ENCODE measurements around the gene PXYLP1. TPM values are rescaled to one million over a fixed set of nuclear protein-coding genes. Genes with fewer than 3 reads are reported as not detected.
A peak's percentile ranks its signal among the peaks of the same experiment; 100 is the strongest.

The PXYLP1 gene
- polyA plus RNA-seq, 5 donors = 26.8 to 34.9 (median 29.9) TPM

DNA sequence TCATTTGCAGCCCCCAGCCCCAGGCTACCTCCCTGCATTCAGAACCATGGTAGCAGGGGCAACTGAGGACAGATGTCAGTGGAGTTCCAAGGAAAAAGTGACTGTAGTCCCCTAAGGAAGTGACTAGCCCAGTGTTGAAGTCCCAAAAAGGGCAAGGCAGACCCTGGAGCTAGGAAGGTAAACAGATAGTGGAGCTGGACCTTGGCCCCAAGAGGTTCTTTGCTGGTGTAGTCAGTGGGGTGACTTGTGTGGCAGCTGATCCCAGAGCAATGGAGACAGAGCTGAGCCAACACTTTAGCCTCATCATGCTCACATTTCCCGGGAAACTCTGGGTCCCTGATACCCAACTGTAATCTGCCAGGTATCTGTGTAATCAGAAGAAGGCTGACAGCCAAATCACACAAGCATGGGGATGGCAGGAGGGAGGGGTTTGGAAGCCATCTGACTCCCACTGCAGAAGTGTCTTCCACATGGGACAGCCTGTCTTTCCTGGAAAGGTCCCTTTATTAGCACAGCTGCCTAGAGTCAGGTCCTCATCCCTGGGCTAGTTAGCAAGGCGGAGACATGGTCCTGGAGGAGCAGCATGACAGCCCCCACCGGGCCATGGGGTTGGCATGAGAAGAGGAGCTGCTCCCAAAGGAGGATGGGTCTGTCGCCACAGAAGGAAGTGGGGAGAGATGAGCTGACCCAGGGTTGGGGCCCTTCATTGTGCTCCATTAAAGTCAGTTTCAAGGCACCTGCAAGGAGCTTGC is 39.8 kb downstream of the PXYLP1 start:
- no peak for DNase-seq

DNA sequence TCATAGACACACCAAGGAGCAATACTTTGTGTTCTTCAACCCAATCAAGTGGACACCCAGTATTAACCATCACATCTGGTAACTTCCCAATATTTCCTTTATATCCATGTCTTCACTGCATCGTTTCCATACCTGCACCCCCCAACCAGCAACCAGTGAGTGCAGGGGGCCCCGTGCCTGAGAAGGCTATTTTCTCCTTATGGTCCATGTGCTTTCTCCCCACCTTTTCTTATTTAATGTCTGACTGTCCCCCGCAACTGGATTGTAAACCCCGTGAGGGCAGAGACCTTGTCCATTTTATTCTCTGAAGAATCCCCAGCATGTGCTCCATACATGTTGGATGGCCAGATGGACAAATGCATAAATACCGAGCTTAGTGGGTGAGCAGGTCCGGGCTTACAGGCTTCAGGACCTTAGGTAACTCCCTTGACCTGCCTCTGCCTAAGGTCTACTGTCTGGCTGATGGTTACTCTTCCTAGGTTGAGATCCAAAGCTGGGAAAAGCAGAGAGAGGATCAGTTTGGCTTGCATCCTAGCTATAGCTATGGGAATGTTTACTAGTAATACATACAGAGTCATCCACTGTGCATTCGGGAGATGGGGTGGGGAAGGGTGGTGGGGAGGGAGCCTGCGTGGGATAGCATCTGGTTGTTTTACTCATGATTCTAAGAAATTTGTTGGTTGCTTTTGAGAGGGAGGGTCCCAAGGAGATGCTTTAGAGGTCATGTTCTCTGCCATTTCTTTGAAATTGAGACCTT is 41.5 kb downstream of the PXYLP1 start:
- no peak for DNase-seq

DNA sequence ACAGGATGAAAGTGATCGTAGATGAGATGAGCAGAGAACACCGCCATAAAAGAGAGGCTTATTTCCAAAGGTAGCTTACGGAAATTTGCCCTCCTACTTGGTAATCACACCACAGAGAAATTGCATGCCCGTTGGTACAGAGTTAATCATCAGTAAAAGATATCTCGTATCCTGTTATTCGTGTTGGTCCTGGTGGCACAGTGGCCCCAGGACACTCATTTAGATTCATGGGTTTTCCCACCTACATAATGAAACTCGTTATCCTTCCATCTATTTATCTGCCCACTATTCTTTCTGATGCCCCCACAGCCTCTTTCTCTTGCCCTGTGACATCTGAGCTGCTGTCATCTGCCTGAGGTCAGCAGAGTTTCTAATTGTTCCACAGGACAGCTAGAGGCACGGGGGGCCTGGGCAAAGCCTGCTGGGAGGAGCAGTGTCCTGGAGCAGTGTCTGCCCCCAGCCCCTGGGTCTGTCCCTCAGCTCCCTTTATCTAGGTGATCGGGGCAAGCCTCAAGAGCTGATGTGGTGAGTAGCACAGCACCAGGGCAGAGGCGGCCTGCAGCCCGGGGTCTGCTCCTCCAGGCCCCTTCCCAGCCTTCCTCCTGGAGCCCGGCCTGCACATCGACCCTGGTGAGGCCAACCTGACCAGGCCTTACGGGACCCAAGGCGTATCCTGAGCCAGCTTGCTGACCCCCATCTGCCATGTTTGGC is 42.2 kb downstream of the PXYLP1 start:
- no peak for DNase-seq

DNA sequence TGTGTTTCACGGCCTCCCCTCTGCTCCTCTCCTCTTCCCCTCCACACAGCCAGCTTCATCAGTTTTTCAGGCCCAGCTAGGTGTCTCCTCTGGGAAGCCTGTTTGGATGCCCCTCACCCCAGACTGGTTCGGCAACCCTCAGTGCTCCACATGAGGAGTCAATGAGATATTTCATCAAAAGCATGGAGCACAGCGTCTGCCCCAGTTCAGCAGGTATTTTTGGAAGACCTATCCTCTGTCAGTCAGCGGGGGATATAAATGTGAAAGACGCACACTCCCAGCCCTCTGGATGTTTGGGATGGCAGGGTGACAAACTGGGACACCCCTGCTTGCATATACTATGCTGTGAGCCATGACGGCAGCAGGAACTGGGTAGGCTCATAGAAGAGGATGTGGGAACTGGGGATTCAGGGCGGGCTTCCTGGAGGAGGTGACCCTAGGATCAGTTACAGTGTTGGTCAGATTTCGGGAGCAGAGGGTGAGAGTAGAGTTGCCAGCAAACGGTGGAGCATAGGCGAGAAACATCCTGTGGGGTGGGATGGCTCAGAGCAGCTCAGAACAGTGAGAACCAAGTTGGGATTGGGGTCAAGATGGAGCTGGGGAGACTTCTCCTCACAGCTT is 42.9 kb downstream of the PXYLP1 start:
- no peak for DNase-seq

DNA sequence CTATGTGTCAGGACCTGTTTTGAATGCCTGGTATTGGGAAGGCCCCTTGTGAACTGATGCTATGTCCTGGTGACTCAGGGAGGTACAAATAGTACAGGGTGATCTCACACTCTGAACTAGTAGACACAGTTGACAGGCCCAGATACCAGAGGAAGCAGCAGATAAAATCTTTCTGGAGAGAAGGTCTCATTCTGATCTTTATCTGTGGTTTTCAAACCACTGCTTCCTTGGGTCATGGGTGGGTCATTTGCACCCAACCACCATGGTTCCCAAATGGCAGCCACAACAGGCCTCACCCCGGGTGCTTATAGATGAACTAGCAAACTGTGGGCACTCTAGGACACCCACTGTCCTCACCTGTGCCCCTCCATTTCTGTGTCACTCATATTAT is 43.4 kb downstream of the PXYLP1 start:
- DNase-seq = no peak

DNA sequence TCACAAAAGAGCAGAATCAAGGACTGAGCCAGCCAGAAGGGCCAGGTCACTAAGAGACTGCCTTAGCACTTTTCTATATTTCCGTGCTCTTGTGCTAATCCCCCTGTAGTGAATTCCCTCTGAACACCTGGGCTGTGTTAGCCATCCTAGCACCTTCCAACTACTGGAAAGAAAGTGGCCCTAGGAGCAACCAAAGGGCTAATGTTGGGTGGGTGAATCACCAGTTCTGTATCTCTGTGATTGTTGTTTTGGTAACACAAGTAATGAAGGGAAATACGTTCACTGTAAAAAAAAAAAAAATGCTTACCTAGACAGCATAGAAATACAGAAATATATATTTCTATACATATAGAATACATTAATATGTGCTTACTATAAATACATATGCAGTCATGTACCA is 43.9 kb downstream of the PXYLP1 start:
- DNase-seq = no peak

DNA sequence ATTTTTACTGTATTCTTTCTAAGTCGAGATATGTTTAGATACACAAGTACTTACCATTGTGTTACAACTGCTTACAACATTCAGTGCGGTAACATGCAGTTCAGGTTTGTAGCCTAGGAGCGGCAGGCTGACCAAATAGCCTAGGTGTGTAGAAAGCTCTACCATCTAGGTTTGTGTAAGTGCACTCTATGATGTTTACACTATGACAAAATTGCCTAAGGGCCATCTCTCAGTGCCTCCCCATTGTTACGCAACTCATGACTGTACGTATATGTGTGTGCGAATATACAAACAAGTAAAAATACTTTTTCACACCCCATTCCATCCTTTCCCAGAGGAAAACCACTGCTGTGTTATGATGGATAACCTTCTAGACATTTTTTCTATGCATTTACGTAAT is 44.3 kb downstream of the PXYLP1 start:
- DNase-seq = peak in 1 of 2 donors; percentile 3

DNA sequence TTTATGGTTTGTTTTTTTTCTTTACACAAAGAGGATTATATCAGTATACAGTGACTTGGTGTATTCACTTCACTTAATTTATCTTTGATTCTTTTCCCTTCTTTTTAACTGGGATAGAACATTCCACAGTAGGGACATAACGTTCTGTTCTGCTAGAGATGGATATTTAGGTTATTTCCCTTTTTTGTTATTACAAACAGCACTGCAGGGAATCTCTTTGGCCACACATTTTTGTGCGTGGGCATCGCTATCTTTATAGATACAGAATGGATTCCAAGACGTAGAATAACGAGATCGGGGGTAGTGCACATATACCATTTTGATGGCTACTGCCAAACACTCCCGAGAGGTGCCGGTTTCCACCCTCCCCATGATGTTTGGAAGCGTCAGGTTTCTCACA is 44.8 kb downstream of the PXYLP1 start:
- no peak for DNase-seq

DNA sequence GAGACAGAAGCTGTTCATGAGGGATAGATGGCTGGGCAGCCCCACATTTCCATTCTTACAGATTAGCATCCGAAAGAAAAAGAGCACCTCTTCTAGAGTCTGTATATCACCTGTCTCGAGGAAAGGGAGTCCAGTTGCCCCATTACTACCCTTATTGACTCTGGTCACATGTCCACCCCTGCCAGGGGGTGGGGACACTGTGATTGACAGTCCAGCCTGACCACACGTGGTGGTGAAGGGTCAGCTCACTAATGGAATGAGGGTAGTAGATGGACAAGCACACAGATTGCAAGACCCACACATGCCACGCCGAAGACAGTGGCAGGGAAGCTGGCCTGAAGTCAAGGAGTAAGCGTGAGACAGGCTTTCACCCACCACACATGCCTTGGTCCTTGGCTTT is 45.8 kb downstream of the PXYLP1 start:
- DNase-seq = no peak

DNA sequence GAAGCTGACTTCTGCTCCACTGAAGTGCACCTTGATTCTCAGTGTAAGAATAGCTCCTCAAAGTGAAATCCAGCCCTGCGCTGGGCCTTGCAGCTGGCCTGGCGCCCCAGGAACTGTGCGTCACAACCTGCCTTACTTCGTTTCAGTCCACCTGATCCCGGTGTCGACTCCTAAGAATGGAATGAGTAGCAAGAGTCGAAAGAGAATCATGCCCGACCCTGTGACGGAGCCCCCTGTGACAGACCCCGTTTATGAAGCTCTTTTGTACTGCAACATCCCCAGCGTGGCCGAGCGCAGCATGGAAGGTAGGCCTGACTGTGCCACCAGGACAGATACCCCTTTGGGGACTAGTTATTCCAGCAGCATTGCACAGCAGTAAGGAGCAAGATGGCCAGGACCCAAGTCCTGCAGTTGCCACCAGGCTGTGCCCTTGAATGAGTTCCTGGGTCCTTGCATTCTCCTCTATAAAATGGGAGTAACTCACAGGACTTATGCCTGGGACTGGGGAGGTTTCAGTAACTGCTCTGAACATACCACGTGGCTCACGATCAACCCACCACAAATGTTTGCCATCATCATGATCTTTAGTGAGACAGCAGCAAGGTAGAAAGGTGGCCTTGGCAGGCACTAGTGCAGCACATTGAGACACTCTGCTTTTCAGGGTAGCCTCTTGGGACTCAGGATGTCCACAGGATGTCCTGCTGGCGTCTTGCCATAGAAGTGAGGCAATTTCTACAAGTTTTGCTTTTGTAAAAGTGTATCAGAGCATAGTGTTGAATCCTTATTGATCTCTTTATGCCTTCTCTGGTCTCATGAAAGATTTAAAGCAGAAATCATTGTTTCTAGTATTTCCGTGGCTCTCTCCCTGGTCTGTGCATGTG is 46.8 kb downstream of the PXYLP1 start:
- no peak for DNase-seq

DNA sequence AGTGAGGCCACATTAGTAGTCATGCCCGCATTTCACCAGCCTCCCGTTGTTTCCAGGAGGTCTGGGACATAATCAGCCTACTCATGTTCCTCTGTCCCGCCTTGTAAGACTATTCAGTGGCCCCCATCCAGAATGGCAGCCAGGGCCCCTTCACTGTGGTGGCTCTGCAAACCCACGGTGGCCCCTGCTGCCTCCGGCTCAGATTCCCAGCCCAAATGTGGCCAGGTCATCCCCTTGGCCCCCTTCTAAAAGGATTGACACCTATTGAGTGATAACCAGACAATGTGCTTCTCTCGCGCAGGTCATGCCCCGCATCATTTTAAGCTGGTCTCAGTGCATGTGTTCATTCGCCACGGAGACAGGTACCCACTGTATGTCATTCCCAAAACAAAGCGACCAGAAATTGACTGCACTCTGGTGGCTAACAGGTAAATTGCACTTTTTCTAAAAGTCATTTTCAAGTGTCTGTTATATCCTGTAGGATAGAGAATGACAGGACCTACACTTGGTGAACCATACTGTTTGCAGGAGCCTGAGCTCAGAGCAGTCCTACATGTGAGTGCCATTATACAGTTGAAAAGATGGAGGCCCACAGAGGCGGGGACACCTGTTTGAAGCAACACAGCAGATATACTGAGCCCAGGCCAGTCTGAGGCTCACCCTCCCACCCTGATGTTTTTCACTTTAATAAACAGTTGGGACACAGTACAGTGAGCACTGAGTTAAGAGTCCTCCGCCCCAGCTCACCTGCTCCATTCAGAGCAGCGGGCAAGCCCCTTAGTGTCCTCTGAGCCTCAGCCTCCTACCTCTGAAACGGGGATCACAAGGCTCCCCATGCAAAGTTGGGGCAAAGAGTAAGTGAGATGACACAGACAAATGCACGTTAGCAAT is 47.7 kb downstream of the PXYLP1 start:
- no peak for DNase-seq

DNA sequence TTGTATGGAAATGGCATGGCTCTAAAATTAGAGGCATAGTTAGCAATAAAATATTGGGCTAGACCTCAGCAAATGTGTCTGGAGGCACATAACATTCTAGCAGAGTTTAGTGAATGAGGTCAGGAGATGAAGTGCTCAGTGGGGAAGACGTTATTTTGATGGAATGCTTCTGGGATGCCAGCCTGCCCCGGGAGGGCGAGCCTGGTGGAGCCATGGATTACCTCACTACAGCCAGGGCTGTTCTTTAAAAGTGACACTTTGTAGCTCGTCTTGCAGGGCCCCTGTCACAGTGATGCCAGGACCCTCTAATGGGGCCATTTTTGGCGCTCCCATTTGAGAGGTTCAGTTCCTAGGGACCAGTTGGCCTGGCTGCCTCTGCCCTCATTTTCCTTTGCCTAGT is 48.5 kb downstream of the PXYLP1 start:
- DNase-seq = no peak

DNA sequence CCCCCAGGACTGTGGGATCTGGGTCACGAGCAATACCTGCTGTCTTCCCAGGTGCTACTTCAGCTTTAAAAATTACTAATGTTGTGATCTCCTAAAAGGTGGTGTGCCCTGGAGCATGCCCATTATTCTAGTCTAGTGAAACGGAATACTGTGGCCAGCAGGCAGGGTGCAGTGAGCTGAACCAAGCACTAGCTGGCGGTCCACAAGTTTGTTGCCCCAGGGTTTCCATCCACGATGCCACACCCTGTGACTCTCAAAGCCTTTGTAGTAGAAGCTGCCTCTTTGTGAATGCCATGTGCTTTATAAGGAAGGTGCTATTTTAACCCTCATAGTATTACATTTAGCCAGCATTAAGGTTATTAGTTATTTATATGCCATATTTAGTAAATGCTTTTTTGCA is 49.1 kb downstream of the PXYLP1 start:
- no peak for DNase-seq

DNA sequence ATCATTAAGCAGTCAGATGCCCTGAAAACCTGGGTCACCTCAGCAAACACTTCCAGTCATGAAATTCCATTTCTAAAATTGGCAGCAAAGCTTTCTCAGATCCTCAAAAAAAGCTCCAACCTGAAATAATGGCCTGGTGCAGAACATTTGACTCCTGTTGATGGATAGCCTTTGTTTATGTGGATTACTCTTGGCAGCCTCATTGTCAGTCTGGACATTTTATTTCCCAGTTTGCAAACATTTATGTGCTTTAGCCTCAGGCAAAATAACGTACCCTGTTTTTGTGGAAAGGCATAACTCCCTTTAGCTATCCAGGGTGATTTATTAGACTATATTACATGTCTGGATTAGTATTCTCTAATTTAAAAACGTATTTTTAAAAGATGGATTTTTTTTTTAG is 53.9 kb downstream of the PXYLP1 start:
- DNase-seq = no peak

DNA sequence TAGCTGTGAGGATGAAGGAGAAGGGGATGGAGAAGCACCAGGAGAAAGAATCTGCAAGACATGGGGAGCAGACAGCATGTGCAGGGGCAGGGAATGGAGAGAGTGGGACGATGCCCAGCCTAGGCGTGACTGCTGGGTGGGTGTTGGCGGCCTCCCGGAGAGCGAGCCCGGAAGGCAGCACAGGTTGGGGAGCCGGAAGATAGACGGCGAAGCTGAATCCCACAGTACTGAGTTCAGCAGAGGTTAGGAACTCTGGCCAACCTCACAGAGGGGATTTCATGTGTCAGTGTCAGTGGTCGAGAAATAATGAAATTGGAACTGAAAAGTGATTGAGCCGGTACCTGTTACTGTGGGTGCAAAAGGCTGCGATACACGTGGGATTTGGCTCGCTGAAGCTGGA is 55.2 kb downstream of the PXYLP1 start:
- DNase-seq = no peak

DNA sequence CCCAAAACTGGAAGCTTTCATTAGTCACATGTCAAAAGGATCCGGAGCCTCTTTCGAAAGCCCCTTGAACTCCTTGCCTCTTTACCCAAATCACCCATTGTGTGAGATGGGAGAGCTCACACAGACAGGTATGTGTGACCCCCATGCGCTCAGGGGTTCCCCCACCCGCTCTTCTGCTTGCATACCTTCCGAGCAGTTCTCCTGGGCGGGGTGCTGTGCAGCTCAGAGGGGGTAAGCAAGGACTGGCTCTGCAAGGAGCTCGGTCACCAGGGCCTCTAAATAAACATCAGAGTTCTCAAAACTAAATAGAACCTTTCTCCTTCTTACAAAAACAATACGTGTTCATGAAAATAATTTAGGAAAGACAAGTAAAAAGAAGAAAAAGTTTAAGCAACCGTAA is 55.7 kb downstream of the PXYLP1 start:
- no peak for DNase-seq

DNA sequence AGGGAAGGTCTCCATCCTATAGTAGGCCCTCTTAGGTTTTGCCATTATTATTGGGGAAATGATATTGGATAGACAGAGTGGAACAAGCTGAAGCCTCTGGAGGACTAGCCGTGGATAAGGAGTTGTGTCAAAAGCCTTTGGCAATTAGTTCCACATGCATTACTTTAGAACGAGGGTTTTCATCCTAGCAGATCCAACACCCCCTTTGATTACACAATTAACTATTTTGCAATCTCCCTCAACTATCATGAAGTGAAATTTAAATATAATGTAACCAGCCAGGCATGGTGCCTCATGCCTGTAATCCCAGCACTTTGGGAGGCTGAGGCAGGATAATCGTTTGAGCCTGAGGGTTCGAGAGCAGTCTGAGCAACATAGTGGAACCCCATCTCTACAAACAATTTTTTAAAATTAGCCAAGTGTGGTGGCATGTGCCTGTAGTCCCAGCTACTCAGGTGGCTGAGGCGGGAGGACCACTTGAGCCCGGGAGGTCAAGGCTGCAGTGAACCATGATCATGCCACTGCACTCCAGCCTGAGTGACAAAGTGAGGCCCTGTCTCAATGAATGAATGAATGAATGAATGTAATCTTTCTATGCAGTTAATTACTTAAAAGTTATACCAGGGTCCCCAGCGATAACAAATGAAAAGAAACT is 56.8 kb downstream of the PXYLP1 start:
- DNase-seq = no peak

DNA sequence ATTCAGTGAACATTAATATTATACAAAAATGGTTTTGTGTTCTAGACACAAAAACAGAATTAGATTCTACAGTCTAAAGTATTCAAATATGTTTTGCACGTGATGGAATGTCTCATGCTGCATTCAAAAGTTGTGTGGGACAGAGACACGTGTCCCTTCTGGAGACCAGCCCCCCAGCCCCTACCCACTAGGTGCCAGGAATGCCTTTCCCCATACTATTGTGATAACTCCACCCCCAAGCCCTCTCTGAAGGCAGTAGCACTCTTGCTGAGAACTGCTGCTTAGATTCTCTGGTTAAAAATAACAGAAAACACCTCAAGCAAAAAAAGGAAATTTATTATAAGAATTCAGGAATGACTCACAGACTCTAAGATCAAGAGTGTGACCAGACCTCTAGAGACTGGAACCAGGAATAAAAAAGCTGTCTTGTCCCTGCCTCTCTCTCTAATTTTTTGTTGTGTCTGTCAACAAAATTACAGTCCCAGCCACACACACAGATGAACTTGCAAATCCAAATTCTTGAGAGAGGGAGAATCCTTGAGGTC is 57.7 kb downstream of the PXYLP1 start:
- DNase-seq = no peak

DNA sequence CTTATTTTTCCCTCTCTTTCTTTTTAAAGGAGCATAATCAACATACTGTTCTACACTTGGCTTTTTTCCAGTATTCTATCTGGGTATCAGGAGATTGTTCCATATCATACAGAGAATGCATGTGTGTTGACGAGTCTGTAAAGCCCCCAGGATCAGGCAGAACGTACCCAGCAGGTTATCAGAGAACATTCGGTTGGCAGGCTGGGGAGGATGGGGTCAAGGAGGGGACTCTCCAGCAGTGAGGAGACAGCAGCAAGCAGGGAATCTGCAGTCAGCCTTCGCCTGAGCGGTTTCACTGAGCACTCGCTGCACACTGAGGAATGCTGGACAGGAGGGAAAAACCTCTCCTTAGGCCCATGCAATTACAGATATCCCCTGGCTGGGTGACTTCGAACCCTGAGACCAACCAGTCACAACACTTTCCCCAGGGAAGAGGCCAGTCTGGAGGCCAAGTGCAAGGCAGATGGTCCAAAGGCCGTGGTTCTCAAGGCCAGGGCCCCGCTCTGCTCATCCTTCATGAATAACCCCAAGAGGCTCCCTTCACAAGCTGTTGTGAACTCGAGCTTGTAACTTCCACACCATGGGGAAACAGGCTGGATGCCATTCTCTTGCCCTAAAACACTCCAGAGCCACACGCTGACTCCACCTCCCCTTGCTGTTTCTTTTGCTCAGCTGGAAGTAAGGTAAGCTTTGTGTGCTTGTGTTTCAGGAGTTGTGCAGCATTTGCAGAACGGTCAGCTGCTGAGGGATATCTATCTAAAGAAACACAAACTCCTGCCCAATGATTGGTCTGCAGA is 60.1 kb downstream of the PXYLP1 start:
- DNase-seq = no peak
